Tibial nerve (tissue), 4 donors: ENCODE data around the gene CRYBG3. TPM values are rescaled to one million over a fixed set of nuclear protein-coding genes. Genes with fewer than 3 reads are reported as not detected.
A peak's percentile ranks its signal among the peaks of the same experiment; 100 is the strongest.

ENCODE experiments used
- DNase-seq, 2 donors: peaks; one replicate each; pipeline ENCODE4 v3.0.0-alpha.2; 2019; ENCODE audit warnings: low spot score in 2 of 2
- H3K27ac ChIP-seq, 4 donors: fragments of 200-600 bp; sonication (generic) in 3 of 4; one replicate each; pipeline ENCODE4 v1.5.1; 2017 to 2019; ENCODE audit warnings: mild to moderate bottlenecking in 1 of 4
- H3K27me3 ChIP-seq, 2 donors: fragments of 200-600 bp; sonication (generic) in 1 of 2; one replicate each; pipeline versions ENCODE4 v1.5.1 to v1.6.0; 2017 to 2019
- H3K36me3 ChIP-seq, 3 donors: fragments of 200-600 bp; sonication (generic); one replicate each; pipeline ENCODE4 v1.5.1; 2018 to 2019
- H3K4me1 ChIP-seq, 4 donors: fragments of 200-600 bp; sonication (generic) in 3 of 4; one replicate each; pipeline ENCODE4 v1.5.1; 2017 to 2019
- H3K4me3 ChIP-seq, 4 donors: fragments of 200-600 bp; sonication (generic) in 3 of 4; one replicate each; pipeline ENCODE4 v1.5.1; 2017 to 2019; ENCODE audit warnings: mild to moderate bottlenecking in 1 of 4, moderate library complexity in 1 of 4
- H3K9me3 ChIP-seq, 4 donors: fragments of 200-600 bp; sonication (generic) in 3 of 4; one replicate each; pipeline ENCODE4 v1.5.1; 2017 to 2019
- CTCF ChIP-seq, 5 experiments: fragments of 200-600 bp in 3 of 5; fragments of 450-650 bp in 2 of 5; sonication (generic) in 3 of 5; IDR thresholded peaks; one replicate each; pipeline ENCODE4 v1.5.1; 2016 to 2019; ENCODE audit warnings: antibody characterized with exemption in 5 of 5, mild to moderate bottlenecking in 3 of 5, moderate library complexity in 2 of 5
- EP300 ChIP-seq, 2 donors: sonication (generic); formaldehyde crosslinking; IDR thresholded peaks; one replicate each; pipeline ENCODE4 v1.6.1; 2017; ENCODE audit warnings: antibody characterized with exemption in 2 of 2, mild to moderate bottlenecking in 1 of 2
- POLR2A ChIP-seq, 2 donors: fragments of 450-650 bp; IDR thresholded peaks; one replicate each; pipeline ENCODE4 v1.6.1; 2017; ENCODE audit warnings: antibody characterized with exemption in 2 of 2, mild to moderate bottlenecking in 2 of 2, moderate library complexity in 2 of 2
- WGBS, 2 donors: methylation state at CpG; one replicate each; pipeline ENCODE4 v1.1.5; 2018; 5-methylcytosine and 5-hydroxymethylcytosine counted together
- total RNA-seq, 4 donors: library from RNA; depleted of rRNA; stranded (reverse); fragments of >200 nt; gene quantifications; one replicate each; pipeline ENCODE4 v1.1.0, GENCODE V29; 2016

The CRYBG3 gene
- total RNA-seq, 4 donors from 2014 or later, result 30.9 to 48.1 (median 32.1) TPM

GRCh38 chr3:97971679-97972567, 150.1 kb downstream of the CRYBG3 start, which contains the start of gene RIOX2:
Gene RIOX2 (minus strand): TSS chr3:97972431. CDS start chr3:97967593, 4,838 bp downstream.
- Histone ChIP-seq H3K4me1 (peaks cover 0 to 49% (median 9%) of the 10 kb centered on the region in 4 donors), H3K9me3 (no peaks in the 10 kb centered on the region), H3K36me3 (no peaks in the 10 kb centered on the region), H3K27me3 (no peaks in the 10 kb centered on the region), H3K27ac (peak within 1 kb of the TSS; percentile 71 to 94 (median 87)), H3K4me3 (peak within 1 kb of the TSS; percentile 77 to 95 (median 90))
- WGBS, 2 donors, result 3 to 9% methylated on average over 38 to 80 of the region's 82 CpGs
- peak; percentile 35 to 40 for DNase-seq
- TF ChIP-seq EP300 (IDR thresholded peaks at IDR 0.05) (peak in 1 of 2 donors; percentile 52), POLR2A (IDR thresholded peaks at IDR 0.05) (peak in 1 of 2 donors; percentile 60), CTCF (IDR thresholded peaks at IDR 0.05) (peak in 3 of 5 experiments; percentile 7 to 15 (median 11))

- Histone ChIP-seq H3K36me3 (no peaks in the 10 kb centered on the region), H3K27ac (peak overlapping the region in 1 of 4 donors; percentile 91), H3K4me1 (peaks cover 0 to 41% (median 9%) of the 10 kb centered on the region in 4 donors), H3K27me3 (no peaks in the 10 kb centered on the region), H3K4me3 (peak overlapping the region; percentile 77 to 95 (median 90)), H3K9me3 (no peaks in the 10 kb centered on the region)
- 94% methylated on average over 9 of the region's 9 CpGs for WGBS, 2 donors
- DNase-seq, result no peak
- TF ChIP-seq CTCF (IDR thresholded peaks at IDR 0.05), result no peak
- no peak for TF ChIP-seq EP300 (IDR thresholded peaks at IDR 0.05)
- TF ChIP-seq POLR2A (IDR thresholded peaks at IDR 0.05), result no peak
Measured at GRCh38 chr3:97972976-97973375, 151.2 kb downstream of the CRYBG3 start.

- no peak for DNase-seq
- 68 to 85% methylated on average over 3 of the region's 3 CpGs for WGBS, 2 donors
- TF ChIP-seq POLR2A (IDR thresholded peaks at IDR 0.05) (no peak), CTCF (IDR thresholded peaks at IDR 0.05) (no peak), EP300 (IDR thresholded peaks at IDR 0.05) (no peak)
- H3K4me3 ChIP-seq, result no peak overlapping the region
- H3K4me1 ChIP-seq, result peaks cover 0 to 26% (median 9%) of the 10 kb centered on the region in 4 donors
- H3K9me3 ChIP-seq, result no peaks in the 10 kb centered on the region
- H3K27me3 ChIP-seq, result no peaks in the 10 kb centered on the region
- no peaks in the 10 kb centered on the region for H3K36me3 ChIP-seq
- H3K27ac ChIP-seq, result no peak overlapping the region
Measured at GRCh38 chr3:97974996-97975395, 153.2 kb downstream of the CRYBG3 start.

GRCh38 chr3:97975466-97975865, 153.7 kb downstream of the CRYBG3 start:
- Histone ChIP-seq H3K27me3 (no peaks in the 10 kb centered on the region), H3K9me3 (no peaks in the 10 kb centered on the region), H3K4me3 (no peak overlapping the region), H3K27ac (no peak overlapping the region), H3K36me3 (no peaks in the 10 kb centered on the region), H3K4me1 (peaks cover 0 to 21% (median 8%) of the 10 kb centered on the region in 4 donors)
- no peak for DNase-seq
- 66 to 76% methylated on average over 1 of the region's 1 CpG for WGBS, 2 donors
- TF ChIP-seq CTCF (IDR thresholded peaks at IDR 0.05), result peak in 1 of 5 experiments; percentile 6
- TF ChIP-seq POLR2A (IDR thresholded peaks at IDR 0.05), result no peak

- no peak for DNase-seq
- WGBS, 2 donors, result 85 to 95% methylated on average over 3 of the region's 3 CpGs
- TF ChIP-seq CTCF (IDR thresholded peaks at IDR 0.05) (no peak), EP300 (IDR thresholded peaks at IDR 0.05) (no peak), POLR2A (IDR thresholded peaks at IDR 0.05) (no peak)
- no peaks in the 10 kb centered on the region for H3K27me3 ChIP-seq
- H3K27ac ChIP-seq, result no peak overlapping the region
- H3K4me3 ChIP-seq, result no peak overlapping the region
- H3K4me1 ChIP-seq, result peaks cover 0 to 30% (median 6%) of the 10 kb centered on the region in 4 donors
- H3K9me3 ChIP-seq, result no peaks in the 10 kb centered on the region
- H3K36me3 ChIP-seq, result no peaks in the 10 kb centered on the region
Measured at GRCh38 chr3:97979610-97980009, 157.8 kb downstream of the CRYBG3 start.
